ENCODE results near the gene ATF7IP2.

DNA sequence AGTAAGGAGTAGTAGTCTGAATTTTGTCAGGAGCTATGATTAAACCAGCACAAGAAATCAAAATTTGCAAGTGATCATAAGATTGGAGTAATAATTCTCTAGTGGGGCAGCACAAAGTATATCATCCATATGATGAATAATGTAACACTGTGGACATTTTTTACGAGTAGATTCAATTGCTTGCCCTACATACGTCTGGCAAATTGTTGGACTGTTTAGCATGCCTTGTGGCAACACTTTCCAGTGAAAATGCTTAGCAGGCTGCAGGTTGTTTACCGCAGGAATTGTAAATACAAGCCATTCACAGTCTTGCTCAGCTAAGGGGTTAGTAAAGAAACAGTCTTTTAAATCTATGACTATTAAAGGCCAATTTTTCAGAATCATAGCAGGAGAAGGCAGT lies 35.7 kb downstream of the ATF7IP2 start:
- TF ChIP-seq, protein P1, sequence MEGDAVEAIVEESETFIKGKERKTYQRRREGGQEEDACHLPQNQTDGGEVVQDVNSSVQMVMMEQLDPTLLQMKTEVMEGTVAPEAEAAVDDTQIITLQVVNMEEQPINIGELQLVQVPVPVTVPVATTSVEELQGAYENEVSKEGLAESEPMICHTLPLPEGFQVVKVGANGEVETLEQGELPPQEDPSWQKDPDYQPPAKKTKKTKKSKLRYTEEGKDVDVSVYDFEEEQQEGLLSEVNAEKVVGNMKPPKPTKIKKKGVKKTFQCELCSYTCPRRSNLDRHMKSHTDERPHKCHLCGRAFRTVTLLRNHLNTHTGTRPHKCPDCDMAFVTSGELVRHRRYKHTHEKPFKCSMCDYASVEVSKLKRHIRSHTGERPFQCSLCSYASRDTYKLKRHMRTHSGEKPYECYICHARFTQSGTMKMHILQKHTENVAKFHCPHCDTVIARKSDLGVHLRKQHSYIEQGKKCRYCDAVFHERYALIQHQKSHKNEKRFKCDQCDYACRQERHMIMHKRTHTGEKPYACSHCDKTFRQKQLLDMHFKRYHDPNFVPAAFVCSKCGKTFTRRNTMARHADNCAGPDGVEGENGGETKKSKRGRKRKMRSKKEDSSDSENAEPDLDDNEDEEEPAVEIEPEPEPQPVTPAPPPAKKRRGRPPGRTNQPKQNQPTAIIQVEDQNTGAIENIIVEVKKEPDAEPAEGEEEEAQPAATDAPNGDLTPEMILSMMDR (IDR thresholded peaks at IDR 0.05), result no peak
- TF ChIP-seq ETV6 (CRISPR knock-in tag; IDR thresholded peaks at IDR 0.05), result no peak
- TF ChIP-seq, protein P2, sequence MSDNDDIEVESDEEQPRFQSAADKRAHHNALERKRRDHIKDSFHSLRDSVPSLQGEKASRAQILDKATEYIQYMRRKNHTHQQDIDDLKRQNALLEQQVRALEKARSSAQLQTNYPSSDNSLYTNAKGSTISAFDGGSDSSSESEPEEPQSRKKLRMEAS (CRISPR knock-in tag; IDR thresholded peaks at IDR 0.05), result no peak
- TF ChIP-seq NFYB (CRISPR knock-in tag; conservative IDR thresholded peaks at IDR 0.05; ENCODE audit: low read depth), result no peak
- TF ChIP-seq, protein P3, sequence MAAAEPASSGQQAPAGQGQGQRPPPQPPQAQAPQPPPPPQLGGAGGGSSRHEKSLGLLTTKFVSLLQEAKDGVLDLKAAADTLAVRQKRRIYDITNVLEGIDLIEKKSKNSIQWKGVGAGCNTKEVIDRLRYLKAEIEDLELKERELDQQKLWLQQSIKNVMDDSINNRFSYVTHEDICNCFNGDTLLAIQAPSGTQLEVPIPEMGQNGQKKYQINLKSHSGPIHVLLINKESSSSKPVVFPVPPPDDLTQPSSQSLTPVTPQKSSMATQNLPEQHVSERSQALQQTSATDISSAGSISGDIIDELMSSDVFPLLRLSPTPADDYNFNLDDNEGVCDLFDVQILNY (CRISPR knock-in tag; IDR thresholded peaks at IDR 0.05), result no peak
- TF ChIP-seq ZNF416 (CRISPR knock-in tag; IDR thresholded peaks at IDR 0.05), result no peak
- TF ChIP-seq FOXK1 (CRISPR knock-in tag; IDR thresholded peaks at IDR 0.05), result no peak
- no peak for TF ChIP-seq ELF4 (CRISPR knock-in tag; IDR thresholded peaks at IDR 0.05; ENCODE audit: low read depth)
- no peak for TF ChIP-seq RELA (CRISPR knock-in tag; IDR thresholded peaks at IDR 0.05; ENCODE audit: borderline replicate concordance)
- TF ChIP-seq JUN (CRISPR knock-in tag; IDR thresholded peaks at IDR 0.05), result no peak
